Endothelial cell of umbilical vein (primary cell): ENCODE measurements around the gene ANKRD23. TPM values are rescaled to one million over a fixed set of nuclear protein-coding genes. Genes with fewer than 3 reads are reported as not detected.

Source experiments
- BruUV-seq: library from RNA; stranded (reverse); fragments of 400-500 nt; replicated peaks from 2 replicates; lab custom pipeline; 2021; lab: Mats Ljungman, UMichigan
- CTCF ChIA-PET: fragments of 300-600, 350-600 bp; sonication (Branson Sonifier 250); formaldehyde crosslinking; loops from one replicate; lab custom pipeline; 2021; ENCODE audit warnings: antibody characterized with exemption, inconsistent platforms; lab: Charles Lee
- POLR2A ChIA-PET: fragments of 300-600, 350-600 bp; sonication (Branson Sonifier 250); formaldehyde crosslinking; loops from one replicate; lab custom pipeline; 2021; ENCODE audit warnings: antibody characterized with exemption, inconsistent platforms; lab: Charles Lee
- DNase-seq: peaks from one replicate; pipeline ENCODE4 v3.0.0-alpha.2; 2011; ENCODE audit warnings: low read depth, low spot score
- FAIRE-seq: peaks from 2 replicates; lab custom pipeline; 2011; peaks lifted over from hg19 to GRCh38; lab: Jason Lieb, UNC
- H2AFZ ChIP-seq: 2 replicates; pipeline ENCODE4 v1.6.0; 2012; ENCODE audit warnings: low read depth, low read length, control low read depth, inconsistent platforms
- H3K27ac ChIP-seq: 2 replicates; pipeline ENCODE4 v1.5.1; 2011; ENCODE audit warnings: low read depth, mild to moderate bottlenecking, control low read depth, low read length, moderate library complexity; ENCODE audit not compliant: insufficient read depth
- H3K27me3 ChIP-seq, 2 experiments: 2 replicates each; pipeline versions ENCODE4 v1.6.0 to v1.6.1; 2011; ENCODE audit warnings: low read length in 2 of 2, mixed read lengths in 1 of 2; ENCODE audit not compliant: control insufficient read depth in 2 of 2, insufficient read depth in 2 of 2
- H3K36me3 ChIP-seq, 2 experiments: 2 replicates in 1 of 2; 3 replicates in 1 of 2; pipeline ENCODE4 v1.5.1; 2011; ENCODE audit warnings: low read length in 2 of 2, mild to moderate bottlenecking in 1 of 2, moderate library complexity in 1 of 2; ENCODE audit not compliant: control insufficient read depth in 2 of 2, insufficient read depth in 2 of 2; ENCODE audit errors: extremely low read depth in 1 of 2
- H3K4me1 ChIP-seq: 3 replicates; pipeline ENCODE4 v1.5.1; 2011; ENCODE audit warnings: mild to moderate bottlenecking, low read length; ENCODE audit not compliant: control insufficient read depth, insufficient read depth; ENCODE audit errors: extremely low read depth
- H3K4me2 ChIP-seq: 2 replicates; pipeline ENCODE4 v1.6.1; 2011; ENCODE audit warnings: low read length, control low read depth, mixed read lengths; ENCODE audit not compliant: insufficient read depth
- H3K4me3 ChIP-seq, 3 experiments: fragments of 200-600 bp in 1 of 3; sonication (generic), shearing (Covaris generic) in 1 of 3; replicated peaks in 1 of 3; 2 replicates each; pipeline ENCODE4 v1.5.1; 2011 to 2016; ENCODE audit warnings: control low read depth in 3 of 3, low read length in 3 of 3, mild to moderate bottlenecking in 2 of 3, inconsistent platforms in 1 of 3, low read depth in 1 of 3, moderate library complexity in 1 of 3; ENCODE audit not compliant: insufficient read depth in 1 of 3
- H3K79me2 ChIP-seq: 2 replicates; pipeline ENCODE4 v1.6.0; 2012; ENCODE audit warnings: low read length, inconsistent platforms; ENCODE audit not compliant: control insufficient read depth, insufficient read depth
- H3K9ac ChIP-seq: replicated peaks from 2 replicates; pipeline ENCODE3; 2011; ENCODE audit warnings: low read length, control low read depth; ENCODE audit not compliant: insufficient read depth; ENCODE audit errors: extremely low read depth
- H3K9me1 ChIP-seq: replicated peaks from 3 replicates; pipeline ENCODE4 v1.6.0; 2011; ENCODE audit warnings: mild to moderate bottlenecking, low read length; ENCODE audit not compliant: control insufficient read depth, insufficient read depth; ENCODE audit errors: extremely low read depth
- H3K9me3 ChIP-seq: replicated peaks from 2 replicates; pipeline ENCODE4 v1.5.1; 2012; ENCODE audit warnings: low read length, inconsistent platforms; ENCODE audit not compliant: control insufficient read depth, insufficient read depth
- H4K20me1 ChIP-seq: replicated peaks from 2 replicates; pipeline ENCODE3; 2011; ENCODE audit warnings: mild to moderate bottlenecking, low read length; ENCODE audit not compliant: control insufficient read depth, insufficient read depth; ENCODE audit errors: extremely low read depth
- EZH2 ChIP-seq: IDR thresholded peaks from 2 replicates; pipeline ENCODE4 v1.6.1; 2012; ENCODE audit warnings: borderline replicate concordance, low read depth, mild to moderate bottlenecking, moderate library complexity, low read length, inconsistent platforms; ENCODE audit not compliant: severe bottlenecking
- FOS ChIP-seq: IDR thresholded peaks from 2 replicates; pipeline ENCODE4 v1.6.1; 2011; ENCODE audit warnings: mild to moderate bottlenecking, low read length, moderate library complexity, borderline replicate concordance; ENCODE audit not compliant: insufficient read depth
- GATA2 ChIP-seq: IDR thresholded peaks from 2 replicates; pipeline ENCODE4 v1.7.0; 2011; ENCODE audit warnings: low read depth, mild to moderate bottlenecking, moderate library complexity, mixed read lengths, low read length; ENCODE audit not compliant: insufficient read length, insufficient read depth
- JUN ChIP-seq: IDR thresholded peaks from 2 replicates; pipeline ENCODE4 v1.6.1; 2011; ENCODE audit warnings: borderline replicate concordance, low read depth; ENCODE audit not compliant: insufficient read length, insufficient read depth
- MAX ChIP-seq: IDR thresholded peaks from 2 replicates; pipeline ENCODE4 v1.6.1; 2011; ENCODE audit not compliant: insufficient read depth, insufficient read length
- MYC ChIP-seq: IDR thresholded peaks from one replicate; pipeline ENCODE4 v1.6.1; 2011; ENCODE audit warnings: mild to moderate bottlenecking, low read depth, low read length
- POLR2A ChIP-seq: IDR thresholded peaks from 2 replicates; pipeline ENCODE4 v1.6.1; 2012; ENCODE audit warnings: low read depth, mild to moderate bottlenecking, control low read depth, low read length
- POLR2AphosphoS5 ChIP-seq: IDR thresholded peaks from 2 replicates; pipeline ENCODE4 v1.6.1; 2012; ENCODE audit warnings: low read depth, mild to moderate bottlenecking, control low read depth, low read length, moderate library complexity; ENCODE audit not compliant: insufficient read depth
- dilution Hi-C: fragments of 300-500 bp; cut with MboI; formaldehyde crosslinking; loops from one replicate; pipeline ENCODE4 v1.15.0; 2019; ENCODE audit warnings: low sequenced_read_pairs; ENCODE audit not compliant: extremely low pct_ligation_motif_present
- intact Hi-C: fragments of 100-400 bp; cut with micrococcal nuclease; formaldehyde crosslinking; loops from one replicate; pipeline ENCODE4 v1.10.0; 2022
- polyA plus RNA-seq, 4 experiments: library from polyadenylated mRNA; depleted of rRNA in 3 of 4; stranded (reverse) in 3 of 4; unstranded in 1 of 4; fragments of >200 nt; gene quantifications; 2 replicates each; pipeline versions ENCODE4 v1.2.1 to v1.2.3, GENCODE V29; 2011 to 2012; ENCODE audit warnings: missing spikeins in 1 of 4
- total RNA-seq: library from RNA; stranded (reverse); gene quantifications from 2 replicates; pipeline ENCODE4 v1.2.3, GENCODE V29; 2021
- TF ChIP-seq, protein P1 (sequence below), 2 donors: IDR thresholded peaks; 1 replicate in 1 of 2; 2 replicates in 1 of 2; pipeline ENCODE4 v1.5.1; 2011; ENCODE audit warnings: low read length in 2 of 2, mild to moderate bottlenecking in 2 of 2, moderate library complexity in 2 of 2, control low read depth in 1 of 2, inconsistent platforms in 1 of 2, low read depth in 1 of 2; ENCODE audit not compliant: insufficient read depth in 1 of 2; ENCODE audit errors: extremely low read depth in 1 of 2

Gene ANKRD23
- total and polyA plus RNA-seq, 2 donors (not counting 3 experiments of a cell fraction or from before 2014, with no cell fraction given): 1.7 to 3.6 TPM

DNA sequence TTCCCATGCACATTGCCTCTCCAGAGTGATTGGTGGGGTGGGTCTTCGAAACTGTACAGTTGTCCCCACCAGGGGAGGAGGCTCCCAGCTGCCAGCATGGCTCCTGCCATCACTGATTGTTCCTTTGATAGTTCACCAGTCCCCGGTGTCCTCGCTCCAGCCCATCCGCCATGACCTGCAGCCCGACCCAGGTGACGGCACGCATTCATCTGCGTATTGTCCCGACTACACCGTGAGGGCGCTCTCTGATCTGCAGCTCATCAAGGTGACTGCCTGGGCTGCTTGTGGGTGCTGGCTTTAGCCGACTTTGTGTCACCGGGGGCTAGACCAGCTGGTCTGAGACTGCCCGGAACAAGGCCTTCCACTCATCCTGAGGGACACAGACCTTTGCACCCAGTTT, 15.4 kb downstream of the ANKRD23 start:
- H3K4me2 ChIP-seq: no peak overlapping the region
- H3K9me3 ChIP-seq: no peaks in the 10 kb centered on the region
- intact Hi-C loops: no loop called here
- H2AFZ ChIP-seq: no peak overlapping the region
- no TSS peak for BruUV-seq
- CTCF ChIA-PET: no interaction called here
- no peak overlapping the region for H3K4me3 ChIP-seq
- FAIRE-seq (no peak), DNase-seq (no peak)
- H3K9ac ChIP-seq: no peak overlapping the region
- dilution Hi-C loops: no loop called here
- H3K9me1 ChIP-seq: no peaks in the 10 kb centered on the region
- TF ChIP-seq POLR2AphosphoS5 (no peak), GATA2 (no peak), MAX (no peak), POLR2A (no peak), EZH2 (no peak), JUN (no peak), FOS (no peak), MYC (no peak)
- TF ChIP-seq, protein P1, sequence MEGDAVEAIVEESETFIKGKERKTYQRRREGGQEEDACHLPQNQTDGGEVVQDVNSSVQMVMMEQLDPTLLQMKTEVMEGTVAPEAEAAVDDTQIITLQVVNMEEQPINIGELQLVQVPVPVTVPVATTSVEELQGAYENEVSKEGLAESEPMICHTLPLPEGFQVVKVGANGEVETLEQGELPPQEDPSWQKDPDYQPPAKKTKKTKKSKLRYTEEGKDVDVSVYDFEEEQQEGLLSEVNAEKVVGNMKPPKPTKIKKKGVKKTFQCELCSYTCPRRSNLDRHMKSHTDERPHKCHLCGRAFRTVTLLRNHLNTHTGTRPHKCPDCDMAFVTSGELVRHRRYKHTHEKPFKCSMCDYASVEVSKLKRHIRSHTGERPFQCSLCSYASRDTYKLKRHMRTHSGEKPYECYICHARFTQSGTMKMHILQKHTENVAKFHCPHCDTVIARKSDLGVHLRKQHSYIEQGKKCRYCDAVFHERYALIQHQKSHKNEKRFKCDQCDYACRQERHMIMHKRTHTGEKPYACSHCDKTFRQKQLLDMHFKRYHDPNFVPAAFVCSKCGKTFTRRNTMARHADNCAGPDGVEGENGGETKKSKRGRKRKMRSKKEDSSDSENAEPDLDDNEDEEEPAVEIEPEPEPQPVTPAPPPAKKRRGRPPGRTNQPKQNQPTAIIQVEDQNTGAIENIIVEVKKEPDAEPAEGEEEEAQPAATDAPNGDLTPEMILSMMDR (IDR thresholded peaks at IDR 0.05; ENCODE audit: extremely low read depth in 1 of 2, insufficient read depth in 1 of 2, low read depth in 1 of 2, low read length in 2 of 2): no peak
- no peaks in the 10 kb centered on the region for H3K4me1 ChIP-seq
- no peaks in the 10 kb centered on the region for H4K20me1 ChIP-seq
- POLR2A ChIA-PET: no interaction called here
- H3K79me2 ChIP-seq: no peaks in the 10 kb centered on the region
- no peaks in the 10 kb centered on the region for H3K27me3 ChIP-seq
- peaks cover 2 to 38% of the 10 kb centered on the region in 2 experiments for H3K36me3 ChIP-seq
- H3K27ac ChIP-seq: no peak overlapping the region
